HepG2 (cell line): ENCODE data around the gene PIK3CB. TPM values are rescaled to one million over a fixed set of nuclear protein-coding genes. Genes with fewer than 3 reads are reported as not detected.

Experiments used
- ARHGAP35 ChIP-seq: sonication (generic); formaldehyde crosslinking; IDR thresholded peaks from 2 replicates; pipeline ENCODE4 v1.9.0; 2022; ENCODE audit warnings: mild to moderate bottlenecking, inconsistent platforms, moderate library complexity, missing genetic modification reagents, borderline replicate concordance
- CREBL2 ChIP-seq: sonication (generic); formaldehyde crosslinking; IDR thresholded peaks from 2 replicates; pipeline ENCODE4 v1.8.1; 2023; ENCODE audit warnings: missing genetic modification reagents, mild to moderate bottlenecking, borderline replicate concordance
- ERF ChIP-seq: IDR thresholded peaks from 2 replicates; pipeline ENCODE4 v1.6.1; 2018; ENCODE audit warnings: missing biosample characterization, missing genetic modification reagents
- GLI4 ChIP-seq: sonication (generic); formaldehyde crosslinking; IDR thresholded peaks from 2 replicates; pipeline ENCODE4 v1.5.1; 2020; ENCODE audit warnings: missing genetic modification reagents, mild to moderate bottlenecking, moderate library complexity, borderline replicate concordance
- HIC2 ChIP-seq: sonication (generic); formaldehyde crosslinking; IDR thresholded peaks from 2 replicates; pipeline ENCODE4 v1.9.0; 2022; ENCODE audit warnings: low read depth, missing genetic modification reagents
- KLF12 ChIP-seq: sonication (generic); formaldehyde crosslinking; IDR thresholded peaks from 2 replicates; pipeline ENCODE4 v1.4.0; 2020; ENCODE audit warnings: missing genetic modification reagents, borderline replicate concordance
- LBX2 ChIP-seq: sonication (generic); formaldehyde crosslinking; IDR thresholded peaks from 2 replicates; pipeline ENCODE4 v1.5.0; 2020; ENCODE audit warnings: missing genetic modification reagents, mild to moderate bottlenecking, borderline replicate concordance
- MAFK ChIP-seq, 2 experiments: IDR thresholded peaks in 1 of 2; conservative IDR thresholded peaks in 1 of 2; 2 replicates each; pipeline ENCODE4 v1.6.1; 2011; ENCODE audit warnings: improper control_type of control experiment in 2 of 2, low read length in 2 of 2
- NR3C1 ChIP-seq: sonication (generic); formaldehyde crosslinking; IDR thresholded peaks from 2 replicates; pipeline ENCODE4 v1.4.0; 2020; ENCODE audit warnings: missing genetic modification reagents
- PCBP2 ChIP-seq: fragments of 200-400 bp; formaldehyde crosslinking; optimal IDR thresholded peaks from 2 replicates; pipeline ENCODE3; 2018; ENCODE audit warnings: low read length, low read depth; ENCODE audit not compliant: poor library complexity, severe bottlenecking
- POGZ ChIP-seq: sonication (generic); formaldehyde crosslinking; IDR thresholded peaks from 2 replicates; pipeline ENCODE4 v1.4.0; 2020; ENCODE audit warnings: mild to moderate bottlenecking, missing genetic modification reagents
- TCF12 ChIP-seq, 2 experiments: fragments of 450-650 bp in 1 of 2; sonication (generic) in 1 of 2; formaldehyde crosslinking in 1 of 2; IDR thresholded peaks; 2 replicates each; pipeline versions ENCODE4 v1.6.1 to v1.8.0; 2017 to 2022; ENCODE audit warnings: antibody characterized with exemption in 1 of 2, mild to moderate bottlenecking in 1 of 2, missing genetic modification reagents in 1 of 2, moderate library complexity in 1 of 2
- TEAD3 ChIP-seq: optimal IDR thresholded peaks from 2 replicates; pipeline ENCODE3; 2016; ENCODE audit warnings: borderline replicate concordance
- THAP11 ChIP-seq: IDR thresholded peaks from 2 replicates; pipeline ENCODE4 v1.6.1; 2016; ENCODE audit warnings: missing biosample characterization, missing genetic modification reagents
- ZBTB7A ChIP-seq: sonication (generic); formaldehyde crosslinking; IDR thresholded peaks from 2 replicates; pipeline ENCODE4 v1.8.0; 2022; ENCODE audit warnings: mild to moderate bottlenecking, missing genetic modification reagents
- ZC3H13 ChIP-seq: sonication (generic); formaldehyde crosslinking; IDR thresholded peaks from 2 replicates; pipeline ENCODE4 v1.8.1; 2023; ENCODE audit warnings: mild to moderate bottlenecking, missing genetic modification reagents, moderate library complexity
- ZFP1 ChIP-seq: IDR thresholded peaks from 2 replicates; pipeline ENCODE4 v1.6.1; 2016
- ZNF136 ChIP-seq: sonication (generic); formaldehyde crosslinking; IDR thresholded peaks from 2 replicates; pipeline ENCODE4 v1.8.1; 2022; ENCODE audit warnings: low read depth, mild to moderate bottlenecking, moderate library complexity, missing genetic modification reagents
- ZNF17 ChIP-seq: sonication (generic); formaldehyde crosslinking; IDR thresholded peaks from 2 replicates; pipeline ENCODE4 v1.5.0; 2020; ENCODE audit warnings: mild to moderate bottlenecking, missing genetic modification reagents
- ZNF34 ChIP-seq: sonication (generic); formaldehyde crosslinking; IDR thresholded peaks from 2 replicates; pipeline ENCODE4 v1.4.0; 2020; ENCODE audit warnings: mild to moderate bottlenecking, missing genetic modification reagents, borderline replicate concordance
- ZNF616 ChIP-seq: sonication (generic); formaldehyde crosslinking; IDR thresholded peaks from 2 replicates; pipeline ENCODE4 v1.5.0; 2020; ENCODE audit warnings: low read depth, mild to moderate bottlenecking, missing genetic modification reagents
- polyA plus RNA-seq, 8 experiments: library from polyadenylated mRNA; depleted of rRNA in 3 of 8; stranded (reverse) in 7 of 8; unstranded in 1 of 8; fragments of >200 nt; fragmentation: Illumina TruSeq in 4 of 8; extraction: Trizol in 4 of 8; gene quantifications; 2 replicates each; pipeline versions ENCODE4 v1.2.1 to v1.2.3, GENCODE V29; 2011 to 2016; ENCODE audit warnings: low read depth in 4 of 8, missing spikeins in 1 of 8, mixed read lengths in 1 of 8; ENCODE audit not compliant: insufficient read depth in 1 of 8
- total RNA-seq, 5 experiments: library from RNA; depleted of rRNA; stranded (reverse); fragments of >200 nt; fragmentation: Illumina TruSeq; extraction: Trizol; gene quantifications; 2 replicates each; pipeline ENCODE4 v1.2.3, GENCODE V29; 2016; ENCODE audit warnings: low read depth in 1 of 5
- TF ChIP-seq, protein P1 (sequence below): IDR thresholded peaks from 2 replicates; pipeline ENCODE4 v1.6.1; 2016; ENCODE audit warnings: missing biosample characterization, missing genetic modification reagents, low read depth
- TF ChIP-seq, protein P2 (sequence below): sonication (generic); formaldehyde crosslinking; conservative IDR thresholded peaks from 2 replicates; pipeline ENCODE4 v1.8.0; 2022; ENCODE audit warnings: low read depth, missing genetic modification reagents

PIK3CB gene
- total and polyA plus RNA-seq, 2 of the 13 experiments (the other 11 are each of a cell fraction or from before 2014, with no cell fraction given), result 6.6 to 18.7 TPM

DNA sequence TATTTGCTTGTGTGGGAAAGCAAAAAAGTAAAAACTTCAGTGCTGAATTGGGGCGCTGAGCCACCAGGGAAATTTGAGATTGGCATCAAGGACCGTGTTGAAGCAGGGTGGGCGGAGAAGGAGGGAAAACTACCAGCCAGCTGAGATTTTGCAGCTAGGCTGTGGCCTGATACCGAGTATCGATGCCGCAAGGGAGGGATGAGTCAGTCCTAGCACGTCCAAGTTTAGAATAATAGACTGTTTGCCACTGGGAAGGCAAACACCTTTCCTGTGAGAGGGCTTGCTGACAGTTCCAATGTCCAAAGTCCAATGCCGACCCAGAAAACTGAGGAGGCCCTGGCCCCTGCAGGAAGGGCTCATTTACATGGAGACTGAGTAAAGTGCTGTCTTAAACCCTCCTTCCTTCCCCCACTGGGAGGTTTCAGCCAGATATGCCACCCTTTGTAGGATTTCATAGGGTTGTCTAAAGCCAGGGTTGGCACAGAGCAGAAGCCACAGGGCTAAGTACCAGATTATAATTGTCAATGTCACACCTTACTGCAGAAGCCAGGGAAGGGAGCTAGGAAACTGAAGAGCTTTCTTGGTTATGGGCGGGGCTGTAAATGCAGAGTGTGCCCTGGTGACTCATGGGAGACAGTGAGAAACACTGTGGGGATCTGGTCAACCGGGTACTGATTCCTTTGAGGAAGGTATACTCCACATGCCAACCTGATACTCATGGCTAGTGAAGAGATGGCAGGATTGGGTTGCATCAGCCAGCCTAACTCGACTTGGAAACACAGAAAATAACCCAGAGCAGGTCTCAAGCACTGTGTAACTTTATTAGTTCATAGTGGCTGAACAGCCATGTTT is 28.4 kb upstream of the PIK3CB start (continued):
- TF ChIP-seq CREBL2 (CRISPR knock-in tag) (no peak), ZFP1 (CRISPR knock-in tag) (peak; percentile 56; the same call in 1 of the 2 replicates), MAFK (conservative IDR thresholded peaks at IDR 0.05 in 1 of 2, IDR thresholded peaks at IDR 0.05 in 1 of 2; ENCODE audit: low read length in 2 of 2) (no peak; a peak in 1 of 4 replicates), TEAD3 (CRISPR knock-in tag) (peak; percentile 80), ZNF17 (CRISPR knock-in tag) (no peak), ZBTB7A (CRISPR knock-in tag) (peak; percentile 68; the same call in 1 of the 2 replicates), ZNF34 (CRISPR knock-in tag) (0 out of 2 replicates have a peak, but pooled peaks have one; percentile 68), ZC3H13 (no peak), PCBP2 (no peak), ARHGAP35 (CRISPR knock-in tag) (no peak), TCF12 (IDR thresholded peaks at IDR 0.05) (no peak), TCF12 (CRISPR knock-in tag; IDR thresholded peaks at IDR 0.05) (peak; percentile 92), KLF12 (no peak; the same call in 1 of the 2 replicates), NR3C1 (CRISPR knock-in tag) (no peak), ERF (CRISPR knock-in tag) (peak; percentile 79), THAP11 (CRISPR knock-in tag) (peak; percentile 72), HIC2 (CRISPR knock-in tag) (peak; percentile 71), POGZ (CRISPR knock-in tag) (peak; percentile 90), ZNF136 (CRISPR knock-in tag) (no peak), ZNF616 (no peak), GLI4 (no peak), LBX2 (no peak)
- TF ChIP-seq, protein P1, sequence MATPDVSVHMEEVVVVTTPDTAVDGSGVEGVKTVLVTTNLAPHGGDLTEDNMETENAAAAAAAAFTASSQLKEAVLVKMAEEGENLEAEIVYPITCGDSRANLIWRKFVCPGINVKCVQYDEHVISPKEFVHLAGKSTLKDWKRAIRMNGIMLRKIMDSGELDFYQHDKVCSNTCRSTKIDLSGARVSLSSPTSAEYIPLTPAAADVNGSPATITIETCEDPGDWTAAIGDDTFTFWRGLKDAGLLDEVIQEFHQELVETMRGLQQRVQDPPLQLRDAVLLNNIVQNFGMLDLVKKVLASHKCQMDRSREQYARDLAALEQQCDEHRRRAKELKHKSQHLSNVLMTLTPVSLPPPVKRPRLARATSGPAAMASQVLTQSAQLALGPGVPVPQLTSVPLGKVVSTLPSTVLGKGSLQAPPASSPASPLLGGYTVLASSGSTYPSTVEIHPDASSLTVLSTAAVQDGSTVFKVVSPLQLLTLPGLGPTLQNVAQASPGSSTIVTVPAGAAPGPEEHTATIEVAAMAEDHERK (CRISPR knock-in tag), result no peak
- TF ChIP-seq, protein P2, sequence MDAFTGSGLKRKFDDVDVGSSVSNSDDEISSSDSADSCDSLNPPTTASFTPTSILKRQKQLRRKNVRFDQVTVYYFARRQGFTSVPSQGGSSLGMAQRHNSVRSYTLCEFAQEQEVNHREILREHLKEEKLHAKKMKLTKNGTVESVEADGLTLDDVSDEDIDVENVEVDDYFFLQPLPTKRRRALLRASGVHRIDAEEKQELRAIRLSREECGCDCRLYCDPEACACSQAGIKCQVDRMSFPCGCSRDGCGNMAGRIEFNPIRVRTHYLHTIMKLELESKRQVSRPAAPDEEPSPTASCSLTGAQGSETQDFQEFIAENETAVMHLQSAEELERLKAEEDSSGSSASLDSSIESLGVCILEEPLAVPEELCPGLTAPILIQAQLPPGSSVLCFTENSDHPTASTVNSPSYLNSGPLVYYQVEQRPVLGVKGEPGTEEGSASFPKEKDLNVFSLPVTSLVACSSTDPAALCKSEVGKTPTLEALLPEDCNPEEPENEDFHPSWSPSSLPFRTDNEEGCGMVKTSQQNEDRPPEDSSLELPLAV (CRISPR knock-in tag), result no peak
